CD4-positive, alpha-beta T cell treated with Interleukin-21 for 1 hour (primary cell): Measurements from ENCODE around the gene HNRNPH1.

Source experiments
- DNase-seq: peaks from one replicate; pipeline ENCODE4 v3.0.0-alpha.2; 2020

Gene HNRNPH1

GRCh38 chr5:179601871-179602625 is 21.4 kb downstream of the HNRNPH1 start:
- DNase-seq: no peak

GRCh38 chr5:179599973-179600372 is 23.5 kb downstream of the HNRNPH1 start:
- DNase-seq: no peak

DNA sequence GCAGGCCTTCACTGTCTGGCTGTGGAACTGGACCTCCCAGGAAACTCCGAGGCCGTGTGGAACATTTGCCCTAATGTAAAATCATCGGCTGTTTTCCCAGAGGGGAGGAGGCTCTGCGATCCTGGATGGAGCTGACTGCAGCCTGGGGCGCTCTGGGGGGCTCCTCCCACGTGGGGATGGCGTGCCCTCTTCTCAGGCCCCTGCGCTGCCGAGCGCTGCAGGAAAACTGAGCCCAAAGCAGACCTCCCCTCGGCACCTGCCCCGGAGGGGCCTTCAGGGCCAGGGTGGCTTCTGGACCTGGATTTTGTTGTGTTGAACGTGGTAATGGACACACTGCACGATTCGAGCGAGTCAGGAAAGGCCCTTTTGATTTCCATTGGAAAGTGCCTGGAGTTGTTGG is 23.9 kb downstream of the HNRNPH1 start:
- DNase-seq: no peak

DNA sequence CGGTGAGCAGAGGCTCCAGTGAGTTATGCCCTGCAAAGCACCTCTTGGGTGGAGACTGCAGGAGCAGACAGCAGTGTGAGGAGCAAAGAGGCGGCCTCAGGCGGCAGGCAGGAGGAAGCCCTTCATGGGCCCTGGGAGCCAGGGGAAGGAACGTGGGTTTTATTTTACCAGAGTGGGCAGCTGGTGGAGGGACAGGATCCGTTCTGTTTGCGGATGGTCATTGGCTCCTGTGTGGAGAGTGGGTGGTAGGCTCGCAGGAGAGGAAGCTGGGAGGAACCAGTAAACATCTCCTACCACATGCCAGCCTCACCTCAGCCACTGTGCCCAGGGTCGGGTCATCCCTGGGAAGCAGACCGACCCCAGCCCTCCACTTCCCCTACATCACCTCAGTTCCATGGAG is 24.4 kb downstream of the HNRNPH1 start:
- no peak for DNase-seq

- DNase-seq: no peak
These were observed 27.1 kb downstream of the HNRNPH1 start for GRCh38 chr5:179596421-179596820.

- DNase-seq: no peak
These were observed 27.6 kb downstream of the HNRNPH1 start for GRCh38 chr5:179595916-179596315.

DNA sequence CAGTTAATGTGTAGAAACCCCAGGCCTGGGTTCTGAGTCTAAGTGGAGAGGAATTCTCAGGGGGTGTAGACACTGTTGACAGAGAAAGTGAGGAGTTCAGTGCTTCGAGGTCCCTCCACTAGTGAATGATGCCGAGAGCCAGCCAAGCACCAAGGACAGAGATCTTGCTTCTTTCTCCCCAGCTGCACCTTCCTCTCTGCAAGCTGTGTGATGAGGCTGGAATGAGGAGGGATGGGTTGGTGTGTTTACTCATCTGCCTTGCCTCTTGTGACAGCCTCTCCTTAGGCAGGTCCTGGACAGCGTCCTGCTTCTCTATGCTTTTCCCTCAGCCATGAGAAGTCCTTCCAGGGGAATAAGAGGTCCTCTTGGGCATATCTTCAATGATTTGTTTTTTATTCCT is 35.3 kb downstream of the HNRNPH1 start:
- DNase-seq: no peak

DNA sequence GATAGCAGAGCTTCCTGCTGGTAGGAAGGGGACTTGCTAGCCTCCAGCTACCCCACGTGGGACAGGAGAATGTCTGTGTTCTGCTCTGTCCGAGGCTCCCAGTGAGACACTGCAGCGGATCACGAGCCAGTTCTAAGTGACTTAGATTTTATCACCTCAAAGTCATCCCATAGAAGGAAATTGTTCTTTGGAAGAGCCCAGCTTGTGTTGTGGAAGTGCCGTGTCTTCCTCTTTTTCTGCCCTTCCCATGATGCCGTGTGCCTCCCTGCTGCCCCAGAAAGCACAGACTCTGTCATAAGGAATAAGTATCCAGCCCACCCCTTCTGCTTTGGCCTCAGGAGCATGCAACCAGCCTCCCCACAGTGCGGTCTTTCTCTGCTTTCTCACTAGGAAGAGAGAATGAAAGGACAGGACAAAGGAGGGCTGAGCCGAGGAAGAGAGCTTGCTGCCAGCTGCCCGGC is 37.5 kb downstream of the HNRNPH1 start:
- no peak for DNase-seq

GRCh38 chr5:179577286-179577960 is 46.0 kb downstream of the HNRNPH1 start:
- DNase-seq: no peak

- no peak for DNase-seq
These were observed 51.1 kb downstream of the HNRNPH1 start for GRCh38 chr5:179572386-179572785.

GRCh38 chr5:179568721-179569120 is 54.8 kb downstream of the HNRNPH1 start:
- no peak for DNase-seq

DNA sequence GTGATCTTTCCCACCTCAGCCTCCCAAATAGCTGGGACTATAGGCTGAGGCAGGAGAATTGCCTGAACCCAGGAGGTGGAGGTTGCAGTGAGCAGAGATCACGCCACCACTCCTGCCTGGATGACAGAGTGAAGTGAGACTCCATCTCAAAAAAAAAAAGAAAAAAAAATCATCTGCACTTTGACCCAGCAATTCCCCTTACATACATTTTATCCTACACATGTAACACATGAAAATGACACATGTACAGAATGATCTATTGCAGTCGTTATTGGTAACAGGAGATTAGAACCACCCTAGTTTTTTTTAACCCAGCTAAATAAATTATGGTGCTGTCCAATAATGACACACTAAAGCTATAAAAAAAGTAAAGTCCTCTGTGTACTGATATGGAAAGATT is 58.9 kb downstream of the HNRNPH1 start:
- no peak for DNase-seq
